Measurements from ENCODE around the gene KNOP1.

KNOP1 gene

DNA sequence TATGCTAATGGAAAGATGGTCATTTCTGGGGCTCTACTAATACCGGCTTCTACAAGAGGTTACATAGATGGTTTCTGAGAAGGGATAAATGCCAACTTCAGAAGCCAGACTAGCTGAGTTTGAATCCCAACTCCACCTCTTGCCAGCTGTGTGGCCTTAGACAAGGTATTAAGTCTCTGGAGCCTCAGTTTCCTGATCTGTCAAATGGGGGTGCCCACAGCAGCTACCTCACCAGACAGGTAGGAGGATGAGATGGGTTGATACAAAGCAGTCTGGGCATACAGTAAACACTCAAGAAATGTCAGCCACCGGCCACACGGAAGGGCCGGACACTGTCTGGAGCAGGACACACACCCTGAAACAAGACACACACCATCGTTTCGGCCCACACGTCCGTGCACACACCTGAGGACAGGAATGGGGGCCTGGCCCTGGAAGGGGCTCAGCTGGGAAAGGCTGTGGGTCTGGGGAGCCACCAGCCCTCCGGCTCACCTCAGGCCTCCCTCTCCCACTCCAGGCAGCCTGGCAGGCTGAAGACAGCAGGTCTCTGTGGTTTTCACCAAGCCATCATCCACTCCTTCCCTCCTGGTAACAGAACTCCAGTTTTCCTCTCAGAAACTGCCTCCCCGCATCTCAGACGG, 5.5 kb downstream of the KNOP1 start:
- TF ChIP-seq, protein P1, sequence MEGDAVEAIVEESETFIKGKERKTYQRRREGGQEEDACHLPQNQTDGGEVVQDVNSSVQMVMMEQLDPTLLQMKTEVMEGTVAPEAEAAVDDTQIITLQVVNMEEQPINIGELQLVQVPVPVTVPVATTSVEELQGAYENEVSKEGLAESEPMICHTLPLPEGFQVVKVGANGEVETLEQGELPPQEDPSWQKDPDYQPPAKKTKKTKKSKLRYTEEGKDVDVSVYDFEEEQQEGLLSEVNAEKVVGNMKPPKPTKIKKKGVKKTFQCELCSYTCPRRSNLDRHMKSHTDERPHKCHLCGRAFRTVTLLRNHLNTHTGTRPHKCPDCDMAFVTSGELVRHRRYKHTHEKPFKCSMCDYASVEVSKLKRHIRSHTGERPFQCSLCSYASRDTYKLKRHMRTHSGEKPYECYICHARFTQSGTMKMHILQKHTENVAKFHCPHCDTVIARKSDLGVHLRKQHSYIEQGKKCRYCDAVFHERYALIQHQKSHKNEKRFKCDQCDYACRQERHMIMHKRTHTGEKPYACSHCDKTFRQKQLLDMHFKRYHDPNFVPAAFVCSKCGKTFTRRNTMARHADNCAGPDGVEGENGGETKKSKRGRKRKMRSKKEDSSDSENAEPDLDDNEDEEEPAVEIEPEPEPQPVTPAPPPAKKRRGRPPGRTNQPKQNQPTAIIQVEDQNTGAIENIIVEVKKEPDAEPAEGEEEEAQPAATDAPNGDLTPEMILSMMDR (IDR thresholded peaks at IDR 0.05; ENCODE audit: low read depth, low read length, missing control alignments): no peak
- H3K36me3 ChIP-seq (replicated peaks): peaks cover 25% of the 10 kb centered on the region
- H3K27ac ChIP-seq: no peak overlapping the region

DNA sequence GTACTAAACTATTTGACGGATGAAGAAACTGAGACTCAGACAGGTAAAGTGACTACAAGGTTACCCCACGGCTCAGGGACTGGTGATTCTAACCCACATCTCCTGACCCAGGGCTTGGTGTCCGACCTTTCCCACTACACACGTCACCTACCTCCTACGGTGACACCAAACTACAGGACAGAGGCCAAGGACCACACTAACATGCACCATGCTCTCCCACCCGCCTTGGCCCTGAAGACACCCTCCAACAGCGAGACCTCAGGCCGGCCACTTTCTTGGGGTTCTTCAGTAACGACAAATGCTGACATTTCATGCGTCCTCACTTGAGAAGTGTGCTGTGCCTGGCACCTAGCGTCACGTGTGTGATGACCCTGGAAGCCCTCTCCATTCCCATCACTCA, 6.4 kb downstream of the KNOP1 start:
- DNase-seq: no peak
- in situ Hi-C loops (cut with HindIII; ENCODE audit: low pct_ligation_motif_present, low sequenced_read_pairs): no loop called here
- Histone ChIP-seq H3K27me3 (replicated peaks) (no peaks in the 10 kb centered on the region), H3K4me3 (ENCODE audit: low read depth, low read length) (no peak overlapping the region), H3K36me3 (replicated peaks) (peaks cover 31% of the 10 kb centered on the region), H3K27ac (no peak overlapping the region)
- TF ChIP-seq, protein P1 (IDR thresholded peaks at IDR 0.05; ENCODE audit: low read depth, low read length, missing control alignments): no peak

More for the DNA sequence above, 5.5 kb downstream of the KNOP1 start:
- no peak overlapping the region for H3K4me3 ChIP-seq (ENCODE audit: low read depth, low read length)
- no peak for DNase-seq
- no peaks in the 10 kb centered on the region for H3K27me3 ChIP-seq (replicated peaks)
- in situ Hi-C loops (cut with HindIII; ENCODE audit: low pct_ligation_motif_present, low sequenced_read_pairs): no loop called here

DNA sequence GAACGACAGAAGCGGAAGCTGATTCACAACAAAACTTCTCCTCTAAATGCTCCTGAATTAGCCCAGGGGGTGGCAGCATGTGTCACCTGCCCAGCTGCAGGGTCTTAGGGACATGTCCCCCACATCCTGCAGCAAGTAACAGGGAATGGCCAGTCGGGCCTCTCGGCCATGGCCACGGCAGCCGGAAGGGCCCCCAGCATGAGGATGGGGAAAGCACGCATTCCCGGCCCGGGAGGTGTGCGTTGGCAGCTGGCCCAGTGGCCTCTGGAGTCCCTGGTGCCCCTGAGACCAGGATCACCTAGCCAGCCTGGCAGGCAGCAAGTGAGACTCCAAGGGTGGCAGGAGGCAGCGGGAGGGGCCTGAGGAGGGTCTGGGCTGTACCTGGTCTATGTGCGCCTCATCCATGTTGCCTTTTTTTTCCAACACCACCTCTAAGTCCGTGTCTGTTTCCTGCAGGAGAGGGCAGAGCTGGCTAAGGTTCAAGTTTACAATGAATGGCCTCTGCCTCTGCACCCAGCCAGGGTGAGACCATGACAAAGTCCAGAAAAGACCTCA, 7.0 kb downstream of the KNOP1 start:
- no peak overlapping the region for H3K27ac ChIP-seq
- H3K36me3 ChIP-seq (replicated peaks): peaks cover 35% of the 10 kb centered on the region
- in situ Hi-C loops (cut with HindIII; ENCODE audit: low pct_ligation_motif_present, low sequenced_read_pairs): no loop called here

DNA sequence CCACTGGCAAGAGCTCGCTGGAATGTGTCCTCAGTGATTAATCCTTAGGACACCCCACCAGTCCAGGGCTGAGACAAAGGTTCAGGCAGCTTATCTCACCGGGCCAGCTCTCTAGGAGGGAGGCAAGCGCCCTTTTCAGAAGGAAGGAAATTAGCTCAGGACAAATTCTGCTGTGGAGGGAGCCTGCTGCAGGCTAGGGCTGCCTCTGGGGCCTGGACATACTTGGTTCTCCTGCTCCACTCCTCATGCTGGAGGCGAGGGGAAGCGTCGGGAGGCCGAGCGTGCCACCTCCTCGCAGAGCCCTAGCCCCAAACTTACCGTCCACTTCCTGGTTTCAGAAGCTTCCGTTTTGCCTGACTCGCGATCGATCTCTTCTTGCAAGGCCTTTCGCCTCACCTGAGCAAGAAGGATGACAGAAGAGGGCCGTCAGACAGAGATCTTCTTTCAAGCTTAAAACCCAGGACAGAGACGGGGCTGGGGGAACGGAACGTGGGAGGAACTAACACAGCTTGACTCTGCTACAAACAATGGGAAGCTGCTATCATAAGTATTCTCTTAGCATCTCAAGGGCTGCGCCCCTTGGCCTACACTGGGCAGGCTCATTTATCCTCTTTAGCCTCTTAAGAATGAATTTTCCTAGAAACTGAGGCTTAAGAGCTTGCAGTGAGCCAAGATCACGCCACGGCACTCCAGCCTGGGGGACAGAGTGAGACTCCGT, 7.7 kb downstream of the KNOP1 start:
- H3K27me3 ChIP-seq (replicated peaks): no peaks in the 10 kb centered on the region
- TF ChIP-seq, protein P1 (IDR thresholded peaks at IDR 0.05; ENCODE audit: low read depth, low read length, missing control alignments): no peak
- in situ Hi-C loops (cut with HindIII; ENCODE audit: low pct_ligation_motif_present, low sequenced_read_pairs): no loop called here
- H3K27ac ChIP-seq: no peak overlapping the region
- no peak overlapping the region for H3K4me3 ChIP-seq (ENCODE audit: low read depth, low read length)
- peaks cover 38% of the 10 kb centered on the region for H3K36me3 ChIP-seq (replicated peaks)
- no peak for DNase-seq

More for the DNA sequence above, 7.0 kb downstream of the KNOP1 start:
- Histone ChIP-seq H3K27me3 (replicated peaks) (no peaks in the 10 kb centered on the region), H3K4me3 (ENCODE audit: low read depth, low read length) (no peak overlapping the region)
- no peak for DNase-seq
- TF ChIP-seq, protein P1 (IDR thresholded peaks at IDR 0.05; ENCODE audit: low read depth, low read length, missing control alignments): no peak

DNA sequence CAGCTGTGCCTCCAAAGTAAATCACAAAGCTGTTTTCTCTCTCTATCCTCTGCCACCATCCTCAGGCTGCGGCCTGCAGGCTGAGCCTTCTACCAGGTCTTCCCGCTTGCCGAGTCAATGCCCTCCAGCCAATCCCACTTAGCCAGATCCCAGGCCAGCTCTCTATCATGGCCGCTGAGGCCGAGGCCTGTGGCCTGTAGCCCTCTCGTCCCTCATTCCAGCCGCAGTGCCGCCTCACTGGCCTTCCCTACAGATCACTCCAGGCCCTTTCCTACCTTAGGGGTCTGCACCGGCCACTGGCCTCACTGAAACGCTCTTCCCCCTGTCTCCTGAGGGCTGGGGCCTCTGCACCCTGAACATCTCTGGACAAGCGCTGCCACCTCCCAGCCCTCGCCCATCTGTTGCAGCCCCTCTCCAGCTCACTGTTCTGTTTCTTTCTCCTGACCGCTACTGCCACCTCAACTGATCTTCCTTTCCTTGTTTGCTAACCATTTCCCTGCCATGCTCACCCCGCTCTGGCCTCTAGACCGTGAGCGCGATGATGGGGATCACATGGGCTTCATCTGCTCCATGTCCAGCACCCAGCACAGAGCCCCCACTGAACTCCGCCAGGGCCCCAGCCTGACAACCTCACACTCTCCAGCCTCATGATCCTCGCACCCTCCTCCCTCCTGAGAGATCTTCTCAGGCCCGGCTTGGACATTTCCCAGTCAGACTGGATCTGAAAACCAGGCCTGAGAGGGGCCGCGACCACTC, 8.5 kb downstream of the KNOP1 start:
- Histone ChIP-seq H3K4me3 (ENCODE audit: low read depth, low read length) (no peak overlapping the region), H3K36me3 (replicated peaks) (peaks cover 41% of the 10 kb centered on the region), H3K27me3 (replicated peaks) (no peaks in the 10 kb centered on the region), H3K27ac (no peak overlapping the region)
- in situ Hi-C loops (cut with HindIII; ENCODE audit: low pct_ligation_motif_present, low sequenced_read_pairs): no loop called here
- no peak for DNase-seq
- TF ChIP-seq, protein P1 (IDR thresholded peaks at IDR 0.05; ENCODE audit: low read depth, low read length, missing control alignments): no peak
